OCI-LY1 (cell line): Measurements from ENCODE around the gene CREB3L1.
A peak's percentile ranks its signal among the peaks of the same experiment; 100 is the strongest.

ENCODE experiments used
- H2AFZ ChIP-seq: fragments of 200-600 bp; sonication (generic), shearing (Covaris generic); 2 replicates; pipeline ENCODE4 v1.6.0; 2014; ENCODE audit warnings: antibody characterized with exemption, mild to moderate bottlenecking, low read length
- H3F3A ChIP-seq: fragments of 200-600 bp; sonication (generic), shearing (Covaris generic); 2 replicates; pipeline ENCODE4 v1.6.0; 2014; ENCODE audit warnings: mild to moderate bottlenecking, antibody characterized with exemption, low read length, moderate library complexity; ENCODE audit not compliant: insufficient read depth
- H3K27ac ChIP-seq: fragments of 200-600 bp; sonication (generic); 2 replicates; pipeline ENCODE4 v1.5.1; 2014; ENCODE audit warnings: low read length, mixed run types, mild to moderate bottlenecking, low read depth; ENCODE audit not compliant: poor library complexity, severe bottlenecking
- H3K27me3 ChIP-seq: fragments of 200-600 bp; sonication (generic); 2 replicates; pipeline ENCODE4 v1.6.0; 2014; ENCODE audit warnings: antibody characterized with exemption, mild to moderate bottlenecking, low read length, moderate library complexity; ENCODE audit not compliant: insufficient read depth
- H3K36me3 ChIP-seq: fragments of 200-600 bp; sonication (generic); 2 replicates; pipeline ENCODE4 v1.6.1; 2014; ENCODE audit warnings: mild to moderate bottlenecking, antibody characterized with exemption, low read length, moderate library complexity, mixed read lengths; ENCODE audit not compliant: insufficient read depth
- H3K4me1 ChIP-seq: fragments of 200-600 bp; sonication (generic); 2 replicates; pipeline ENCODE4 v1.5.1; 2014; ENCODE audit warnings: mild to moderate bottlenecking, low read length, moderate library complexity; ENCODE audit not compliant: insufficient read depth, severe bottlenecking
- H3K4me2 ChIP-seq: fragments of 200-600 bp; sonication (generic), shearing (Covaris generic); 2 replicates; pipeline ENCODE4 v1.6.1; 2014; ENCODE audit warnings: low read length
- H3K4me3 ChIP-seq: fragments of 200-600 bp; sonication (generic); 2 replicates; pipeline ENCODE4 v1.5.1; 2014; ENCODE audit warnings: low read length, low read depth, mild to moderate bottlenecking, mixed read lengths; ENCODE audit not compliant: poor library complexity, severe bottlenecking
- H3K79me2 ChIP-seq: fragments of 200-600 bp; shearing (Covaris generic); 2 replicates; pipeline ENCODE4 v1.6.1; 2016; ENCODE audit warnings: mixed run types, low read length, mixed read lengths; ENCODE audit not compliant: insufficient read depth
- H3K9ac ChIP-seq: fragments of 200-600 bp; sonication (generic), shearing (Covaris generic); 2 replicates; pipeline ENCODE4 v1.6.1; 2014; ENCODE audit warnings: mild to moderate bottlenecking, low read length, mixed read lengths
- H3K9me2 ChIP-seq: fragments of 200-600 bp; sonication (generic), shearing (Covaris generic); 2 replicates; pipeline ENCODE4 v1.6.1; 2014; ENCODE audit warnings: low read depth, mild to moderate bottlenecking, low read length, mixed read lengths
- H3K9me3 ChIP-seq: fragments of 200-600 bp; shearing (Covaris generic); 2 replicates; pipeline ENCODE4 v1.6.1; 2014; ENCODE audit warnings: low read length, mixed read lengths
- H4K20me1 ChIP-seq: fragments of 200-600 bp; sonication (generic), shearing (Covaris generic); 2 replicates; pipeline ENCODE4 v1.6.0; 2016; ENCODE audit warnings: mild to moderate bottlenecking, low read length; ENCODE audit not compliant: insufficient read depth
- CTCF ChIP-seq: fragments of 200-600 bp; sonication (generic), shearing (Covaris generic); IDR thresholded peaks from 2 replicates; pipeline ENCODE4 v1.5.1; 2017; ENCODE audit warnings: mild to moderate bottlenecking, antibody characterized with exemption, low read length, moderate library complexity, mixed read lengths
- EZH2 ChIP-seq: fragments of 200-600 bp; sonication (generic), shearing (Covaris generic); IDR thresholded peaks from 2 replicates; pipeline ENCODE4 v1.8.0; 2017; ENCODE audit warnings: borderline replicate concordance, mixed run types, mild to moderate bottlenecking, antibody characterized with exemption, low read length, moderate library complexity, mixed read lengths

The CREB3L1 gene

GRCh38 chr11:46352063-46352841 lies 74.8 kb downstream of the CREB3L1 start:
- Histone ChIP-seq H3K9me3 (no peaks in the 10 kb centered on the region), H3K27ac (peak overlapping the region; percentile 76), H3F3A (no peaks in the 10 kb centered on the region), H3K9me2 (no peaks in the 10 kb centered on the region), H3K36me3 (no peaks in the 10 kb centered on the region; the same call in 1 of the 2 replicates), H3K4me2 (peak overlapping the region; percentile 61), H3K9ac (peak overlapping the region; percentile 56; the same call in 1 of the 2 replicates), H4K20me1 (no peaks in the 10 kb centered on the region), H3K4me1 (peaks cover 58% of the 10 kb centered on the region), H2AFZ (no peak overlapping the region), H3K79me2 (no peaks in the 10 kb centered on the region), H3K4me3 (peak overlapping the region; percentile 44), H3K27me3 (no peaks in the 10 kb centered on the region)
- TF ChIP-seq CTCF: peak; percentile 98
- no peak for TF ChIP-seq EZH2

GRCh38 chr11:46353698-46354097 lies 76.2 kb downstream of the CREB3L1 start:
- H2AFZ ChIP-seq: no peak overlapping the region
- no peaks in the 10 kb centered on the region for H3K9me3 ChIP-seq
- H3K4me3 ChIP-seq: no peak overlapping the region
- H3K9me2 ChIP-seq: no peaks in the 10 kb centered on the region
- no peaks in the 10 kb centered on the region for H3F3A ChIP-seq
- no peak for TF ChIP-seq EZH2
- no peak for TF ChIP-seq CTCF
- peaks cover 64% of the 10 kb centered on the region for H3K4me1 ChIP-seq
- H3K36me3 ChIP-seq: no peaks in the 10 kb centered on the region; the same call in 1 of the 2 replicates
- no peaks in the 10 kb centered on the region for H4K20me1 ChIP-seq
- peak overlapping the region; percentile 4 for H3K27ac ChIP-seq
- H3K79me2 ChIP-seq: no peaks in the 10 kb centered on the region
- no peak overlapping the region; the same call in 1 of the 2 replicates for H3K4me2 ChIP-seq
- no peak overlapping the region for H3K9ac ChIP-seq
- H3K27me3 ChIP-seq: no peaks in the 10 kb centered on the region

GRCh38 chr11:46356924-46357482 lies 79.5 kb downstream of the CREB3L1 start:
- H3K9me3 ChIP-seq: no peaks in the 10 kb centered on the region
- H2AFZ ChIP-seq: no peak overlapping the region
- no peaks in the 10 kb centered on the region; the same call in 1 of the 2 replicates for H3K79me2 ChIP-seq
- H3K9ac ChIP-seq: no peak overlapping the region
- no peaks in the 10 kb centered on the region for H3F3A ChIP-seq
- no peak overlapping the region; the same call in 1 of the 2 replicates for H3K4me2 ChIP-seq
- no peak for TF ChIP-seq CTCF
- TF ChIP-seq EZH2: no peak
- peak overlapping the region; percentile 48 for H3K27ac ChIP-seq
- H3K27me3 ChIP-seq: no peaks in the 10 kb centered on the region
- no peaks in the 10 kb centered on the region for H4K20me1 ChIP-seq
- no peaks in the 10 kb centered on the region; the same call in 1 of the 2 replicates for H3K36me3 ChIP-seq
- H3K4me1 ChIP-seq: peaks cover 49% of the 10 kb centered on the region
- no peak overlapping the region for H3K4me3 ChIP-seq
- no peaks in the 10 kb centered on the region for H3K9me2 ChIP-seq
